Measurements from ENCODE around the gene C15orf40. TPM values are rescaled to one million over a fixed set of nuclear protein-coding genes. Genes with fewer than 3 reads are reported as not detected.

The C15orf40 gene
- polyA plus RNA-seq, 3 donors from 2014 or later: 48.1 to 56.5 (median 48.7) TPM

GRCh38 chr15:82960766-82961165 is 50.7 kb downstream of the C15orf40 start:
- DNase-seq: no peak
- Mint-ChIP-seq H3K4me1 (peaks cover 0 to under 1% of the 10 kb centered on the region in 2 donors), H3K9me3 (no peaks in the 10 kb centered on the region), H3K27ac (no peak overlapping the region), H3K4me3 (no peak overlapping the region), H3K27me3 (ENCODE audit: low read depth in 3 of 3) (peaks cover 0 to 1% (median 0%) of the 10 kb centered on the region in 3 donors), H3K36me3 (peaks cover 0 to 9% (median 3%) of the 10 kb centered on the region in 3 donors)

- no peak for DNase-seq
- Mint-ChIP-seq H3K4me3 (no peak overlapping the region), H3K9me3 (no peaks in the 10 kb centered on the region), H3K27me3 (ENCODE audit: low read depth in 3 of 3) (peaks cover 0 to 1% (median under 1%) of the 10 kb centered on the region in 3 donors), H3K36me3 (peaks cover 0 to 9% (median 3%) of the 10 kb centered on the region in 3 donors), H3K27ac (no peak overlapping the region), H3K4me1 (no peaks in the 10 kb centered on the region)
Measured at GRCh38 chr15:82959423-82959822, 52.0 kb downstream of the C15orf40 start.

GRCh38 chr15:82958638-82959037 is 52.8 kb downstream of the C15orf40 start:
- peaks cover 0 to 9% (median 3%) of the 10 kb centered on the region in 3 donors for H3K36me3 Mint-ChIP-seq
- no peaks in the 10 kb centered on the region for H3K9me3 Mint-ChIP-seq
- no peak for DNase-seq
- H3K4me3 Mint-ChIP-seq: no peak overlapping the region
- H3K27ac Mint-ChIP-seq: no peak overlapping the region
- H3K27me3 Mint-ChIP-seq (ENCODE audit: low read depth in 3 of 3): peaks cover 0 to 2% (median 1%) of the 10 kb centered on the region in 3 donors
- H3K4me1 Mint-ChIP-seq: no peaks in the 10 kb centered on the region

- Mint-ChIP-seq H3K27me3 (ENCODE audit: low read depth in 3 of 3) (peaks cover 5 to 9% (median 6%) of the 10 kb centered on the region in 3 donors), H3K4me3 (peak within 1 kb of the TSS; percentile 46 to 70 (median 69)), H3K27ac (no peak within 1 kb of the TSS), H3K4me1 (peaks cover 6 to 7% of the 10 kb centered on the region in 2 donors), H3K36me3 (peaks cover 0 to 4% (median 0%) of the 10 kb centered on the region in 3 donors), H3K9me3 (no peaks in the 10 kb centered on the region)
- no peak for DNase-seq
Measured at GRCh38 chr15:82952158-82953081, 59.0 kb downstream of the C15orf40 start, which contains the start of gene HOMER2. HOMER2 (minus strand) TSS chr15:82952720; CDS start chr15:82952535, 185 bp downstream.

- Mint-ChIP-seq H3K4me1 (peaks cover 6 to 7% of the 10 kb centered on the region in 2 donors), H3K36me3 (peaks cover 0 to 4% (median 0%) of the 10 kb centered on the region in 3 donors), H3K27ac (no peak overlapping the region), H3K27me3 (ENCODE audit: low read depth in 3 of 3) (peaks cover 6 to 9% (median 6%) of the 10 kb centered on the region in 3 donors), H3K9me3 (no peaks in the 10 kb centered on the region), H3K4me3 (peak overlapping the region in 3 of 5 donors; percentile 69 to 70 (median 70))
- no peak for DNase-seq
Measured at GRCh38 chr15:82951472-82952157, 59.8 kb downstream of the C15orf40 start.

GRCh38 chr15:82950746-82951370 is 60.6 kb downstream of the C15orf40 start:
- no peak overlapping the region for H3K27ac Mint-ChIP-seq
- H3K9me3 Mint-ChIP-seq: no peaks in the 10 kb centered on the region
- peaks cover 0 to 4% (median 0%) of the 10 kb centered on the region in 3 donors for H3K36me3 Mint-ChIP-seq
- DNase-seq: no peak
- no peak overlapping the region for H3K4me3 Mint-ChIP-seq
- H3K27me3 Mint-ChIP-seq (ENCODE audit: low read depth in 3 of 3): peaks cover 6 to 9% (median 6%) of the 10 kb centered on the region in 3 donors
- peaks cover 6 to 7% of the 10 kb centered on the region in 2 donors for H3K4me1 Mint-ChIP-seq

- no peak for DNase-seq
- H3K9me3 Mint-ChIP-seq: no peaks in the 10 kb centered on the region
- H3K27ac Mint-ChIP-seq: no peak overlapping the region
- no peak overlapping the region for H3K4me3 Mint-ChIP-seq
- H3K4me1 Mint-ChIP-seq: peaks cover 6 to 7% of the 10 kb centered on the region in 2 donors
- H3K27me3 Mint-ChIP-seq (ENCODE audit: low read depth in 3 of 3): peaks cover 6 to 9% (median 6%) of the 10 kb centered on the region in 3 donors
- peaks cover 0 to 4% (median 0%) of the 10 kb centered on the region in 3 donors for H3K36me3 Mint-ChIP-seq
Measured at GRCh38 chr15:82950295-82950694, 61.1 kb downstream of the C15orf40 start.

GRCh38 chr15:82946155-82946701 is 65.2 kb downstream of the C15orf40 start:
- DNase-seq: no peak
- H3K4me1 Mint-ChIP-seq: no peaks in the 10 kb centered on the region
- no peak overlapping the region for H3K4me3 Mint-ChIP-seq
- peaks cover 0 to 4% (median 1%) of the 10 kb centered on the region in 3 donors for H3K27me3 Mint-ChIP-seq (ENCODE audit: low read depth in 3 of 3)
- H3K9me3 Mint-ChIP-seq: no peaks in the 10 kb centered on the region
- H3K27ac Mint-ChIP-seq: no peak overlapping the region
- H3K36me3 Mint-ChIP-seq: no peaks in the 10 kb centered on the region

GRCh38 chr15:82945326-82945725 is 66.1 kb downstream of the C15orf40 start:
- H3K27me3 Mint-ChIP-seq (ENCODE audit: low read depth in 3 of 3): peaks cover 0 to 4% (median 1%) of the 10 kb centered on the region in 3 donors

GRCh38 chr15:82944821-82945220 is 66.6 kb downstream of the C15orf40 start:
- no peaks in the 10 kb centered on the region for H3K4me1 Mint-ChIP-seq
- no peaks in the 10 kb centered on the region for H3K36me3 Mint-ChIP-seq
- H3K9me3 Mint-ChIP-seq: no peaks in the 10 kb centered on the region
- H3K27ac Mint-ChIP-seq: no peak overlapping the region
- H3K27me3 Mint-ChIP-seq (ENCODE audit: low read depth in 3 of 3): peaks cover 0 to 4% (median 1%) of the 10 kb centered on the region in 3 donors
- DNase-seq: no peak
- H3K4me3 Mint-ChIP-seq: no peak overlapping the region

More at GRCh38 chr15:82945326-82945725, 66.1 kb downstream of the C15orf40 start:
- no peak for DNase-seq
- Mint-ChIP-seq H3K4me3 (no peak overlapping the region), H3K36me3 (no peaks in the 10 kb centered on the region), H3K4me1 (no peaks in the 10 kb centered on the region), H3K27ac (no peak overlapping the region), H3K9me3 (no peaks in the 10 kb centered on the region)

GRCh38 chr15:82944056-82944455 is 67.4 kb downstream of the C15orf40 start:
- Mint-ChIP-seq H3K36me3 (no peaks in the 10 kb centered on the region), H3K9me3 (no peaks in the 10 kb centered on the region), H3K4me1 (no peaks in the 10 kb centered on the region), H3K4me3 (no peak overlapping the region), H3K27me3 (ENCODE audit: low read depth in 3 of 3) (peaks cover 0 to 4% (median 1%) of the 10 kb centered on the region in 3 donors), H3K27ac (no peak overlapping the region)
- DNase-seq: no peak

- Mint-ChIP-seq H3K4me3 (no peak overlapping the region), H3K27ac (no peak overlapping the region), H3K9me3 (no peaks in the 10 kb centered on the region), H3K4me1 (no peaks in the 10 kb centered on the region), H3K36me3 (no peaks in the 10 kb centered on the region), H3K27me3 (ENCODE audit: low read depth in 3 of 3) (peaks cover 1 to 7% (median 4%) of the 10 kb centered on the region in 3 donors)
- no peak for DNase-seq
Measured at GRCh38 chr15:82943176-82943575, 68.3 kb downstream of the C15orf40 start.

GRCh38 chr15:82942691-82943090 is 68.7 kb downstream of the C15orf40 start:
- Mint-ChIP-seq H3K36me3 (no peaks in the 10 kb centered on the region), H3K9me3 (no peaks in the 10 kb centered on the region), H3K4me1 (no peaks in the 10 kb centered on the region), H3K27ac (no peak overlapping the region), H3K4me3 (no peak overlapping the region), H3K27me3 (ENCODE audit: low read depth in 3 of 3) (peaks cover 1 to 7% (median 4%) of the 10 kb centered on the region in 3 donors)
- DNase-seq: no peak
